ENCODE measurements around the gene GPRASP1. TPM values are rescaled to one million over a fixed set of nuclear protein-coding genes. Genes with fewer than 3 reads are reported as not detected.
"Not testable (repeated sequence)": the region's sequence is repeated elsewhere in the genome, so short reads cannot be mapped to it uniquely, and the experiment has no call there.

GPRASP1 gene, protein sequence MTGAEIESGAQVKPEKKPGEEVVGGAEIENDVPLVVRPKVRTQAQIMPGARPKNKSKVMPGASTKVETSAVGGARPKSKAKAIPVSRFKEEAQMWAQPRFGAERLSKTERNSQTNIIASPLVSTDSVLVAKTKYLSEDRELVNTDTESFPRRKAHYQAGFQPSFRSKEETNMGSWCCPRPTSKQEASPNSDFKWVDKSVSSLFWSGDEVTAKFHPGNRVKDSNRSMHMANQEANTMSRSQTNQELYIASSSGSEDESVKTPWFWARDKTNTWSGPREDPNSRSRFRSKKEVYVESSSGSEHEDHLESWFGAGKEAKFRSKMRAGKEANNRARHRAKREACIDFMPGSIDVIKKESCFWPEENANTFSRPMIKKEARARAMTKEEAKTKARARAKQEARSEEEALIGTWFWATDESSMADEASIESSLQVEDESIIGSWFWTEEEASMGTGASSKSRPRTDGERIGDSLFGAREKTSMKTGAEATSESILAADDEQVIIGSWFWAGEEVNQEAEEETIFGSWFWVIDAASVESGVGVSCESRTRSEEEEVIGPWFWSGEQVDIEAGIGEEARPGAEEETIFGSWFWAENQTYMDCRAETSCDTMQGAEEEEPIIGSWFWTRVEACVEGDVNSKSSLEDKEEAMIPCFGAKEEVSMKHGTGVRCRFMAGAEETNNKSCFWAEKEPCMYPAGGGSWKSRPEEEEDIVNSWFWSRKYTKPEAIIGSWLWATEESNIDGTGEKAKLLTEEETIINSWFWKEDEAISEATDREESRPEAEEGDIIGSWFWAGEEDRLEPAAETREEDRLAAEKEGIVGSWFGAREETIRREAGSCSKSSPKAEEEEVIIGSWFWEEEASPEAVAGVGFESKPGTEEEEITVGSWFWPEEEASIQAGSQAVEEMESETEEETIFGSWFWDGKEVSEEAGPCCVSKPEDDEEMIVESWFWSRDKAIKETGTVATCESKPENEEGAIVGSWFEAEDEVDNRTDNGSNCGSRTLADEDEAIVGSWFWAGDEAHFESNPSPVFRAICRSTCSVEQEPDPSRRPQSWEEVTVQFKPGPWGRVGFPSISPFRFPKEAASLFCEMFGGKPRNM (N-terminal part only)
- 10 to 100 TPM; 11.8 to 22.7 (median 13.4) TPM for polyA plus RNA-seq (ENCODE audit: insufficient read length in 4 of 4)

- DNase-seq (ENCODE audit: low read depth in 4 of 4, low spot score in 3 of 4) = peak in 2 of 4 donors; percentile 27 to 35
Measured at GRCh38 chrX:102651242-102652011, at the start of gene GPRASP1. TSS of gene GPRASP1 (plus strand) at chrX:102651483. CDS start at chrX:102653914, 2,431 bp downstream.

DNA sequence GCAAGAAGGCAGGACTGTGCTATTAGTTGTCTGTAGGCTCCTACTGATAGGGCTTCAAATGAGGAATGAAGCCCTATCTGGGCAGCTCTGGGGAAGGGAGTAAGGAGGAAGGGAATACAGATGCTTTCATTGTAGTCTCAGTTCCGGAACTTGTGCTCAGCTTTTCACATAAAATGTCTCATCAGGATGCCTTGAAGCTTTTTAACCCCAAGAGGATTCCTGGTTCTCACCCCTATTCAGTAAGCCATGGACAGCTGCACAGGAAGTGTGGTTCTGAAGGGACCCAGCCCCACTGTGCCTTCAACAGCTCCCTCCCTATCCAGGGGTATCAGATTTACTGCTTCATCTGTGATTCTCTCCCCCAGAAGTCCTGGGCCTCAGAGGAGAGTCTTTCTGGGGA is 47.0 kb upstream of the GPRASP1 start:
- no peak for DNase-seq (ENCODE audit: low read depth in 4 of 4, low spot score in 3 of 4)

DNA sequence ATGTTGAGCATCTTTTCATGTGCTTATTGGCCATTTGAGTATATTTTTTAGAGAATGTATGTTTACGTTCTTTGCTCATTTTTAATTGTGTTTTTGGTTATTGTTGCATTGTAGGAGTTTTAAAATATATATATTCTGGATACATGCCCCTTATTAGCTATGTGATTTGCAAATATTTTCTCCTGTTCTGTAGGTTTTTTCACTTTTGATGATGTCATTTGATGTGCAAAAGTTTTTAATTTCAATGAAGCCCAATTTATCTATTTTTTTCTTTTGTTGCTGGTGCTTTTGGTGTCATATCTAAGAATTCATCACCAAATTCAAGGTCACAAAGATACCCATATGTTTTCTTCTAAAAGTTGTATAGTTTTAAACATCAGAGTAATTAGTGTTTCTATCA is 45.2 kb upstream of the GPRASP1 start:
- no peak for DNase-seq (ENCODE audit: low read depth in 4 of 4, low spot score in 3 of 4)

GRCh38 chrX:102610905-102611304 is 40.4 kb upstream of the GPRASP1 start:
- DNase-seq (ENCODE audit: low read depth in 4 of 4, low spot score in 3 of 4) = no peak

- DNase-seq (ENCODE audit: low read depth in 4 of 4, low spot score in 3 of 4) = no peak
Measured at GRCh38 chrX:102624105-102624504, 27.2 kb upstream of the GPRASP1 start.

DNA sequence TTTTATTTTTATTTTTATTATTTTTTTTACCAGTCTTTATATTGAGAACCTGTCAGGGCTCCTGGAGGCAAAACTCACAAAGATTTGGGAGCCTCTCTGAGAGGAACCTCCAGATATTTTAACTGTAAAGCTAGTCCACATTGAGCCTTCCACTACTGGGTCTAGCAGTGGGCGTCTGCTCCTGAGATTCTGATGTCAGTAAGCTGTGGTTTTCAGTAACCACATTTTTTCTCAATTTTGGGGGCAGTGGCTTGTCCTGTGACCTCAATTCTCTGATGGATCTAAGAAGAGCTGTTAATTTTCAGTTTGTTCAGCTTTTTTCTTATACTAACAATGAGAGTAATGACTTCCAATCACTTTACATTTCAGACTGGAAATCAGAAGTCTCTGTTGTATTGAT is 23.6 kb upstream of the GPRASP1 start:
- DNase-seq (ENCODE audit: low read depth in 4 of 4, low spot score in 3 of 4) = no peak

- no peak for DNase-seq (ENCODE audit: low read depth in 4 of 4, low spot score in 3 of 4)
Measured at GRCh38 chrX:102637561-102637960, 13.7 kb upstream of the GPRASP1 start.

DNA sequence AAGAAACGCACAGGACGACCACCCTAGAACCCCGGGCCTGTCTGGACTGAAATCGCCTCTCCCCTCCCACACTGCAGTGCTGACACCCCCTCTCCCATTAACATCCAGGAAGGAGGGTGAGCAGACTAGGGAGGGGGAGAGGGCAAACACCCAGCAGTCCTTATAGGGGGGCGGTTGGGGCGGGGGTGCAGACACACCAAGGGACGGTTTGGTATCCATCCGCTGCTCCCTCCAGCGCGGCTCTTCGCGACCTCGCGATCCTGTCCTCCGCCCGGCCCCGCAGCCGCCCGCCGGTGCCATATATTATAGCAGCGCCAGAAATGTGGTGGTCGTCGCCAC is 411 bp upstream of the GPRASP1 start:
- peak in 1 of 4 donors; percentile 0 for DNase-seq (ENCODE audit: low read depth in 4 of 4, low spot score in 3 of 4)

GRCh38 chrX:102652031-102652688 is 877 bp downstream of the GPRASP1 start:
- DNase-seq (ENCODE audit: low read depth in 4 of 4, low spot score in 3 of 4) = peak in 2 of 4 donors; percentile 8 to 37

- no peak for DNase-seq (ENCODE audit: low read depth in 4 of 4, low spot score in 3 of 4)
Measured at GRCh38 chrX:102654696-102655095, 3.4 kb downstream of the GPRASP1 start.

DNA sequence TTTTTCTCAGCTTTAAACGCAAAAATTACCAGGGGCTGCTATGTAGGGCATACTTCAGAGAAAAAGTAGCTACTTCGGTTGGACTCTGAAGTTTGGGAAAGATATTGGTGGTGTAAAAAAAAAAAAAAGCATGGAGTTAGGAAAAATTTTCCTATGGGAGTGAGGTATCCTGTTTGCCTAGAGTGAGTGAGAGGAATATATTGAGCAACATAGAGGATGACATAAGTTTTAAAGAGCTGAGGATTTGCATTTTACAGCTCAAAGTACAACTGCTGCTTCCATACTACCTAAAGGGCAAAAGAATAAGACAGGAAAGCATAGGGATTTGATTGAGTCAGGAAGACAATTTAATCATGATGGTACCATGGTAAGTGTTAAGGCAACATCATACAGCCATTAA is 7.3 kb downstream of the GPRASP1 start:
- no peak for DNase-seq (ENCODE audit: low read depth in 4 of 4, low spot score in 3 of 4)

- peak in 3 of 4 donors; percentile 54 to 66 (median 60) for DNase-seq (ENCODE audit: low read depth in 4 of 4, low spot score in 3 of 4)
Measured at GRCh38 chrX:102659790-102660757, 8.8 kb downstream of the GPRASP1 start.

DNA sequence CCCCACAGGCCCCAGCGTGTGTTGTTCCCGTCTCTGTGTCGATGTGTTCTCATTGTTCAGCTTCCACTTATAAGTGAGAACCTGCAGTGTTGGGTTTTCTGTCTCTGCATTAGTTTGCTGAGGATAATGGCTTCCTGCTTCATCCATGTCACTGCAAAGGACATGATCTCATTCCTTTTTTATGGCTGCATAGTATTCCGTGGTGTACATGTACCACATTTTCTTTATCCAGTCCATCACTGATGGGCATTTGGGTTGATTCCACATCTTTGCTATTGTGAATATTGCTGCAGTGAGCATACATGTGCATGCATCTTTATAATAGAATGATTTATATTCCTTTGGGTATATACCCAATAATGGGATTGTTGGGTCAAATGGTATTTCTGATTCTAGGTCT is 12.5 kb downstream of the GPRASP1 start:
- DNase-seq (ENCODE audit: low read depth in 4 of 4, low spot score in 3 of 4) = not testable (repeated sequence)

GRCh38 chrX:102667034-102667433 is 15.8 kb downstream of the GPRASP1 start:
- not testable (repeated sequence) for DNase-seq (ENCODE audit: low read depth in 4 of 4, low spot score in 3 of 4)

DNA sequence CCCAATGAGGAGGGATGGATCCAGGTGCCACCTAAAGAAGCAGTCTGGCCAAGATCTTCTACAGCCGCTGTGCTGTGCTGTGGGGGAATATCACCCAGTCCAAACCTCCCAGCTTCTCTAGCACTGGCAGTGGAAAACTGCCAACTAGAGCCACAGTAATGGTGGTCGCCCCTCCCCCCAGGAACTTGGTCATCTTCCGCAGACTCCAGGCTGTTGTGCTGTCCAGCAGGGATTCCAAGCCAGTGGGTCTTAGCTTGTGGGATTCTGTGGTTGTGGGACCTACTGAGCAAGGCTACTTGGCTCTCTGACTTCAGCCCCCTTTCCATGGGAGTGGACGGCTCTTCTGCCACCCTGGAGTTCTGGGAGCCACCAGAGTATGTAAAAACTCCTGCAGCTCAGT is 18.2 kb downstream of the GPRASP1 start:
- no peak for DNase-seq (ENCODE audit: low read depth in 4 of 4, low spot score in 3 of 4)

GRCh38 chrX:102672856-102673255 is 21.6 kb downstream of the GPRASP1 start:
- no peak for DNase-seq (ENCODE audit: low read depth in 4 of 4, low spot score in 3 of 4)

DNA sequence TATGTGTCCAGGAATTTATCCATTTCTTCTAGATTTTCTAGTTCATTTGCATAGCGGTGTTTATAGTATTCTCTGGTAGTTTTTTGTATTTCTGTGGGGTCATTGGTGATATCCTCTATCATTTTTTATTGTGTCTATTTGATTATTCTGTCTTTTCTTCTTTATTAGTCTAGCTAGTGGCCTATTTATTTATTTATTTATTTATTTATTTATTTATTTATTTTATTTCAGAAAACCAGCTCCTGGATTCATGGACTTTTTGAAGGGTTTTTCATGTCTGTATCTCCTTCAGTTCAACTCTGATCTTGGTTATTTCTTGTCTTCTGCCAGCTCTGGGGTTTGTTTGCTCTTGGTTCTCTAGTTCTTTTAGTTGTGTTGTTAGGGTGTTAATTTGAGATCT is 26.2 kb downstream of the GPRASP1 start:
- DNase-seq (ENCODE audit: low read depth in 4 of 4, low spot score in 3 of 4) = not testable (repeated sequence)

- DNase-seq (ENCODE audit: low read depth in 4 of 4, low spot score in 3 of 4) = no peak
Measured at GRCh38 chrX:102684772-102685520, 33.7 kb downstream of the GPRASP1 start.
